IPS-NIHi7 (cell line): ENCODE data around the gene OTOP2.
"Not testable (repeated sequence)": the region's sequence is repeated elsewhere in the genome, so short reads cannot be mapped to it uniquely, and the experiment has no call there.

Experiments
- DNase-seq: peaks from one replicate; pipeline ENCODE4 v3.0.0; 2012; ENCODE audit warnings: mixed read lengths; ENCODE audit errors: extremely low spot score

OTOP2 gene

GRCh38 chr17:74900208-74900607, 23.9 kb upstream of the OTOP2 start:
- no peak for DNase-seq

- no peak for DNase-seq
Observed at GRCh38 chr17:74901353-74902135, 22.5 kb upstream of the OTOP2 start.

GRCh38 chr17:74903034-74903433, 21.0 kb upstream of the OTOP2 start:
- DNase-seq = no peak

- no peak for DNase-seq
Observed at GRCh38 chr17:74903671-74904070, 20.4 kb upstream of the OTOP2 start.

- no peak for DNase-seq
Observed at GRCh38 chr17:74904687-74905409, 19.2 kb upstream of the OTOP2 start.

GRCh38 chr17:74906214-74906793, 17.8 kb upstream of the OTOP2 start:
- not testable (repeated sequence) for DNase-seq

- DNase-seq = no peak
Observed at GRCh38 chr17:74907012-74907411, 17.1 kb upstream of the OTOP2 start.

GRCh38 chr17:74909097-74909496, 15.0 kb upstream of the OTOP2 start:
- DNase-seq = not testable (repeated sequence)

GRCh38 chr17:74911423-74911822, 12.7 kb upstream of the OTOP2 start:
- not testable (repeated sequence) for DNase-seq

- DNase-seq = no peak
Observed at GRCh38 chr17:74916136-74916850, 7.8 kb upstream of the OTOP2 start.

- DNase-seq = no peak
Observed at GRCh38 chr17:74916851-74917199, 7.2 kb upstream of the OTOP2 start.

- DNase-seq = no peak
Observed at GRCh38 chr17:74917430-74917829, 6.6 kb upstream of the OTOP2 start.

GRCh38 chr17:74918906-74919305, 5.2 kb upstream of the OTOP2 start:
- DNase-seq = no peak

GRCh38 chr17:74919440-74920305, 4.4 kb upstream of the OTOP2 start:
- DNase-seq = peak; percentile 76

GRCh38 chr17:74920306-74920620, 3.8 kb upstream of the OTOP2 start:
- DNase-seq = no peak

GRCh38 chr17:74920642-74921025, 3.4 kb upstream of the OTOP2 start:
- peak; percentile 58 for DNase-seq

- DNase-seq = no peak
Observed at GRCh38 chr17:74921026-74921681, 2.9 kb upstream of the OTOP2 start.

- DNase-seq = no peak
Observed at GRCh38 chr17:74921769-74922168, 2.3 kb upstream of the OTOP2 start.

GRCh38 chr17:74922172-74922571, 1.9 kb upstream of the OTOP2 start:
- DNase-seq = no peak

GRCh38 chr17:74922694-74923537, 1.2 kb upstream of the OTOP2 start, which contains the start of gene USH1G:
TSS of gene USH1G (minus strand) at chr17:74923255. CDS start at chr17:74923073, 182 bp downstream.
- DNase-seq = peak; percentile 77
